Prostate gland (tissue), 2 donors: ENCODE results near the gene AIF1.

ENCODE experiments used
- CTCF ChIP-seq, 4 experiments: fragments of 200-600 bp in 2 of 4; fragments of 450-650 bp in 2 of 4; sonication (generic) in 2 of 4; IDR thresholded peaks; 1 replicate in 3 of 4; 2 replicates in 1 of 4; pipeline ENCODE4 v1.5.1; 2016 to 2019; ENCODE audit warnings: antibody characterized with exemption in 4 of 4, mild to moderate bottlenecking in 2 of 4, moderate library complexity in 2 of 4
- POLR2A ChIP-seq: fragments of 450-650 bp; IDR thresholded peaks from one replicate; pipeline ENCODE4 v1.6.1; 2016; ENCODE audit warnings: antibody characterized with exemption, mild to moderate bottlenecking

GRCh38 chr6:31572041-31572911, 42.8 kb upstream of the AIF1 start, which contains the start of gene LTA:
- TF ChIP-seq CTCF (IDR thresholded peaks at IDR 0.05) (no peak), POLR2A (no peak)
